Upper lobe of left lung (tissue), 6 donors: Measurements from ENCODE around the gene KISS1R. TPM values are rescaled to one million over a fixed set of nuclear protein-coding genes. Genes with fewer than 3 reads are reported as not detected.
A peak's percentile ranks its signal among the peaks of the same experiment; 100 is the strongest.

ENCODE experiments used
- ATAC-seq, 2 donors: fragments of 200-7000 bp; cut with Tn5 transposase; one replicate each; pipeline ENCODE4 v1.9.1; 2022; ENCODE audit warnings: mild to moderate bottlenecking in 2 of 2, moderate library complexity in 2 of 2; ENCODE audit not compliant: low FRiP score in 2 of 2
- DNase-seq, 2 donors: peaks; one replicate each; pipeline ENCODE4 v3.0.0-alpha.2; 2019 to 2020
- H3K27ac ChIP-seq, 4 donors: fragments of 200-600 bp; sonication (generic); one replicate each; pipeline ENCODE4 v1.5.1; 2016 to 2019
- H3K27me3 ChIP-seq, 4 donors: fragments of 200-600 bp; sonication (generic); one replicate each; pipeline ENCODE4 v1.5.1; 2017 to 2019
- H3K36me3 ChIP-seq, 4 donors: fragments of 200-600 bp; sonication (generic); one replicate each; pipeline ENCODE4 v1.5.1; 2016 to 2019
- H3K4me1 ChIP-seq, 4 donors: fragments of 200-600 bp; sonication (generic); one replicate each; pipeline ENCODE4 v1.5.1; 2018 to 2019
- H3K4me3 ChIP-seq, 4 donors: fragments of 200-600 bp; sonication (generic); one replicate each; pipeline ENCODE4 v1.5.1; 2017 to 2019; ENCODE audit warnings: mild to moderate bottlenecking in 2 of 4, moderate library complexity in 1 of 4
- H3K9me3 ChIP-seq, 4 donors: fragments of 200-600 bp; sonication (generic); one replicate each; pipeline ENCODE4 v1.5.1; 2018 to 2019
- CTCF ChIP-seq, 6 experiments: fragments of 450-650 bp in 4 of 6; fragments of 200-600 bp in 2 of 6; sonication (generic) in 2 of 6; IDR thresholded peaks; one replicate each; pipeline ENCODE4 v1.5.1; 2016 to 2019; ENCODE audit warnings: antibody characterized with exemption in 6 of 6
- EP300 ChIP-seq, 4 donors: sonication (generic); formaldehyde crosslinking; IDR thresholded peaks; one replicate each; pipeline ENCODE4 v1.5.1; 2017; ENCODE audit warnings: antibody characterized with exemption in 4 of 4, control low read depth in 2 of 4
- POLR2A ChIP-seq, 4 donors: fragments of 450-650 bp; IDR thresholded peaks; one replicate each; pipeline ENCODE4 v1.5.1; 2016 to 2017; ENCODE audit warnings: antibody characterized with exemption in 4 of 4, mild to moderate bottlenecking in 2 of 4
- POLR2AphosphoS5 ChIP-seq, 2 donors: sonication (generic); formaldehyde crosslinking; IDR thresholded peaks; one replicate each; pipeline ENCODE4 v1.5.1; 2017; ENCODE audit warnings: antibody characterized with exemption in 2 of 2
- WGBS, 2 donors: methylation state at CpG; one replicate each; pipeline ENCODE4 v1.1.5; 2017 to 2018; 5-methylcytosine and 5-hydroxymethylcytosine counted together
- total RNA-seq, 6 donors: library from RNA; depleted of rRNA in 4 of 6; stranded (reverse); fragments of >200 nt in 4 of 6; gene quantifications; one replicate each; pipeline versions ENCODE4 v1.1.0 to v1.2.1, GENCODE V29; 2016 to 2021
- donor health status: DM: no; HTN: no; CAD: no; lungs with moderate emphysema.
- donor health status: DM: no; HTN: yes; CAD: no; lungs with severe emphysema.

The KISS1R gene
- total RNA-seq, 6 donors from 2014 or later: not detected

GRCh38 chr19:953445-954271 lies 36.5 kb downstream of the KISS1R start:
- H3K27ac ChIP-seq: peak overlapping the region in 2 of 4 donors; percentile 5 to 64
- 38 to 46% methylated on average over 24 to 32 of the region's 33 CpGs for WGBS, 2 donors
- DNase-seq: no peak

GRCh38 chr19:954272-954671 lies 37.1 kb downstream of the KISS1R start:
- DNase-seq (no peak), ATAC-seq (no peak)
- Histone ChIP-seq H3K4me3 (no peak overlapping the region), H3K9me3 (no peaks in the 10 kb centered on the region), H3K4me1 (peaks cover 17 to 29% (median 25%) of the 10 kb centered on the region in 4 donors), H3K36me3 (no peaks in the 10 kb centered on the region), H3K27me3 (no peaks in the 10 kb centered on the region), H3K27ac (no peak overlapping the region)
- WGBS, 2 donors: 87 to 92% methylated on average over 11 to 14 of the region's 14 CpGs
- no peak for TF ChIP-seq POLR2AphosphoS5 (IDR thresholded peaks at IDR 0.05)
- TF ChIP-seq EP300 (IDR thresholded peaks at IDR 0.05): no peak
- TF ChIP-seq POLR2A (IDR thresholded peaks at IDR 0.05): no peak
- TF ChIP-seq CTCF (IDR thresholded peaks at IDR 0.05): no peak

More at GRCh38 chr19:953445-954271, 36.5 kb downstream of the KISS1R start:
- TF ChIP-seq POLR2A (IDR thresholded peaks at IDR 0.05) (no peak), POLR2AphosphoS5 (IDR thresholded peaks at IDR 0.05) (no peak), CTCF (IDR thresholded peaks at IDR 0.05) (no peak), EP300 (IDR thresholded peaks at IDR 0.05) (no peak)
- Histone ChIP-seq H3K27me3 (no peaks in the 10 kb centered on the region), H3K4me3 (peak overlapping the region in 3 of 4 donors; percentile 7 to 13 (median 11)), H3K36me3 (no peaks in the 10 kb centered on the region), H3K9me3 (no peaks in the 10 kb centered on the region), H3K4me1 (peaks cover 17 to 29% (median 25%) of the 10 kb centered on the region in 4 donors)
- peak in 1 of 2 donors; percentile 19 for ATAC-seq

- Histone ChIP-seq H3K9me3 (no peaks in the 10 kb centered on the region), H3K27ac (no peak overlapping the region), H3K4me1 (peaks cover 17 to 29% (median 25%) of the 10 kb centered on the region in 4 donors), H3K27me3 (no peaks in the 10 kb centered on the region), H3K4me3 (no peak overlapping the region), H3K36me3 (peaks cover 0 to 2% (median 0%) of the 10 kb centered on the region in 4 donors)
- TF ChIP-seq POLR2A (IDR thresholded peaks at IDR 0.05): no peak
- no peak for TF ChIP-seq POLR2AphosphoS5 (IDR thresholded peaks at IDR 0.05)
- no peak for TF ChIP-seq CTCF (IDR thresholded peaks at IDR 0.05)
- no peak for TF ChIP-seq EP300 (IDR thresholded peaks at IDR 0.05)
- peak in 1 of 2 donors; percentile 76 for DNase-seq
- ATAC-seq: no peak
- WGBS, 2 donors: 86 to 87% methylated on average over 20 to 23 of the region's 43 CpGs
These were observed 37.8 kb downstream of the KISS1R start for GRCh38 chr19:954672-955494.

- ATAC-seq (no peak), DNase-seq (peak in 1 of 2 donors; percentile 76)
- Histone ChIP-seq H3K9me3 (no peaks in the 10 kb centered on the region), H3K4me3 (no peak overlapping the region), H3K36me3 (peaks cover 0 to 13% (median 2%) of the 10 kb centered on the region in 4 donors), H3K4me1 (peaks cover 17 to 31% (median 30%) of the 10 kb centered on the region in 4 donors), H3K27me3 (no peaks in the 10 kb centered on the region), H3K27ac (no peak overlapping the region)
- TF ChIP-seq CTCF (IDR thresholded peaks at IDR 0.05): no peak
- no peak for TF ChIP-seq POLR2A (IDR thresholded peaks at IDR 0.05)
- no peak for TF ChIP-seq EP300 (IDR thresholded peaks at IDR 0.05)
- no peak for TF ChIP-seq POLR2AphosphoS5 (IDR thresholded peaks at IDR 0.05)
- WGBS, 2 donors: 88 to 94% methylated on average over 38 to 52 of the region's 55 CpGs
These were observed 39.0 kb downstream of the KISS1R start for GRCh38 chr19:955803-956765.
